Measurements from ENCODE around the gene KCNQ2.

GRCh38 chr20:63409066-63409833, 63.2 kb downstream of the KCNQ2 start:
- no peak for TF ChIP-seq CTCF (IDR thresholded peaks at IDR 0.05; ENCODE audit: borderline replicate concordance, extremely low read depth, low read length, poor library complexity, severe bottlenecking)
- TF ChIP-seq EZH2 (IDR thresholded peaks at IDR 0.05; ENCODE audit: borderline replicate concordance, low read depth, low read length, severe bottlenecking): no peak

Data from DND-41 (cell line).